SK-N-SH treated with all-trans-retinoic acid at 6 μM for 48 hours (cell line): ENCODE measurements around the gene KRTAP10-1.

Source experiments
- ATAC-seq: fragments of 200-7000 bp; cut with Tn5 transposase; 3 replicates; pipeline ENCODE4 v1.9.1; 2020; ENCODE audit warnings: mild to moderate bottlenecking, moderate library complexity
- ARNTL ChIP-seq: fragments of 450-650 bp; formaldehyde crosslinking; IDR thresholded peaks from 2 replicates; pipeline ENCODE4 v1.5.0; 2020; ENCODE audit warnings: low read depth, mild to moderate bottlenecking, moderate library complexity, borderline replicate concordance
- BACH2 ChIP-seq: fragments of 250-450 bp; sonication (Bioruptor Pico); IDR thresholded peaks from 2 replicates; pipeline ENCODE4 v1.9.0; 2021; ENCODE audit warnings: mild to moderate bottlenecking, borderline replicate concordance
- CREB5 ChIP-seq: fragments of 250-450 bp; sonication (Bioruptor Pico); IDR thresholded peaks from 2 replicates; pipeline ENCODE4 v1.5.1; 2020; ENCODE audit warnings: low read depth, mild to moderate bottlenecking, moderate library complexity
- CSDC2 ChIP-seq: fragments of 250-450 bp; sonication (Bioruptor Pico); IDR thresholded peaks from 2 replicates; pipeline ENCODE4 v1.5.0; 2020; ENCODE audit warnings: mild to moderate bottlenecking, moderate library complexity
- ESRRG ChIP-seq: fragments of 250-450 bp; sonication (Bioruptor Pico); IDR thresholded peaks from 2 replicates; pipeline ENCODE4 v1.6.1; 2021; ENCODE audit warnings: mild to moderate bottlenecking
- GLIS3 ChIP-seq: fragments of 250-450 bp; sonication (Bioruptor Pico); IDR thresholded peaks from 2 replicates; pipeline ENCODE4 v1.5.0; 2020; ENCODE audit warnings: mild to moderate bottlenecking, moderate library complexity
- ISL1 ChIP-seq: fragments of 250-450 bp; sonication (Bioruptor Pico); IDR thresholded peaks from 2 replicates; pipeline ENCODE4 v2.1.2; 2022; ENCODE audit warnings: mild to moderate bottlenecking, moderate library complexity
- OSR1 ChIP-seq: fragments of 250-450 bp; sonication (Bioruptor Pico); IDR thresholded peaks from 2 replicates; pipeline ENCODE4 v1.8.0; 2022; ENCODE audit warnings: moderate library complexity, mild to moderate bottlenecking, inconsistent platforms
- POU6F1 ChIP-seq: fragments of 250-450 bp; sonication (Bioruptor Pico); IDR thresholded peaks from 2 replicates; pipeline ENCODE4 v1.8.0; 2021; ENCODE audit warnings: low read depth, mild to moderate bottlenecking, moderate library complexity, borderline replicate concordance
- PPARA ChIP-seq: fragments of 250-450 bp; sonication (Bioruptor Pico); IDR thresholded peaks from 2 replicates; pipeline ENCODE4 v1.5.0; 2020; ENCODE audit warnings: mild to moderate bottlenecking, borderline replicate concordance
- RARB ChIP-seq: fragments of 250-450 bp; sonication (Bioruptor Pico); IDR thresholded peaks from 2 replicates; pipeline ENCODE4 v1.8.0; 2021; ENCODE audit warnings: mild to moderate bottlenecking, moderate library complexity
- SNAI2 ChIP-seq: fragments of 250-450 bp; sonication (Bioruptor Pico); IDR thresholded peaks from 2 replicates; pipeline ENCODE4 v1.5.0; 2020; ENCODE audit warnings: mild to moderate bottlenecking, moderate library complexity
- TCF4 ChIP-seq: fragments of 250-450 bp; sonication (Bioruptor Pico); IDR thresholded peaks from 2 replicates; pipeline ENCODE4 v1.8.0; 2021; ENCODE audit warnings: mild to moderate bottlenecking, moderate library complexity, borderline replicate concordance
- TOX ChIP-seq: fragments of 250-450 bp; sonication (Bioruptor Pico); IDR thresholded peaks from 2 replicates; pipeline ENCODE4 v1.8.0; 2021; ENCODE audit warnings: mild to moderate bottlenecking, moderate library complexity, borderline replicate concordance
- TSHZ2 ChIP-seq: fragments of 250-450 bp; sonication (Bioruptor Pico); IDR thresholded peaks from 2 replicates; pipeline ENCODE4 v1.5.0; 2020; ENCODE audit warnings: mild to moderate bottlenecking, moderate library complexity
- ZC3H10 ChIP-seq: fragments of 250-450 bp; sonication (Bioruptor Pico); IDR thresholded peaks from 2 replicates; pipeline ENCODE4 v1.5.1; 2021; ENCODE audit warnings: mild to moderate bottlenecking, moderate library complexity
- ZFP3 ChIP-seq: fragments of 250-450 bp; sonication (Bioruptor Pico); IDR thresholded peaks from 2 replicates; pipeline ENCODE4 v1.5.0; 2020; ENCODE audit warnings: mild to moderate bottlenecking, moderate library complexity
- ZFP30 ChIP-seq: fragments of 450-650 bp; formaldehyde crosslinking; IDR thresholded peaks from 2 replicates; pipeline ENCODE4 v1.5.0; 2022; ENCODE audit warnings: mild to moderate bottlenecking, moderate library complexity
- ZNF70 ChIP-seq: fragments of 450-650 bp; formaldehyde crosslinking; IDR thresholded peaks from 2 replicates; pipeline ENCODE4 v1.5.0; 2020; ENCODE audit warnings: mild to moderate bottlenecking, moderate library complexity
- ZNF8 ChIP-seq: fragments of 450-650 bp; formaldehyde crosslinking; IDR thresholded peaks from 2 replicates; pipeline ENCODE4 v1.5.0; 2020; ENCODE audit warnings: mild to moderate bottlenecking, moderate library complexity
- TF ChIP-seq, protein P1 (sequence below): fragments of 250-450 bp; sonication (Bioruptor Pico); IDR thresholded peaks from 2 replicates; pipeline ENCODE4 v1.8.0; 2020; ENCODE audit warnings: mild to moderate bottlenecking, moderate library complexity, borderline replicate concordance
- TF ChIP-seq, protein P2 (sequence below): fragments of 250-450 bp; sonication (Bioruptor Pico); IDR thresholded peaks from 2 replicates; pipeline ENCODE4 v1.5.1; 2021; ENCODE audit warnings: mild to moderate bottlenecking, moderate library complexity

KRTAP10-1 gene

GRCh38 chr21:44521301-44521927, 18.6 kb downstream of the KRTAP10-1 start:
- TF ChIP-seq ZNF8 (CRISPR knock-in tag), result no peak
- no peak for TF ChIP-seq ESRRG (CRISPR knock-in tag)
- no peak for TF ChIP-seq OSR1 (CRISPR knock-in tag)
- TF ChIP-seq, protein P1, sequence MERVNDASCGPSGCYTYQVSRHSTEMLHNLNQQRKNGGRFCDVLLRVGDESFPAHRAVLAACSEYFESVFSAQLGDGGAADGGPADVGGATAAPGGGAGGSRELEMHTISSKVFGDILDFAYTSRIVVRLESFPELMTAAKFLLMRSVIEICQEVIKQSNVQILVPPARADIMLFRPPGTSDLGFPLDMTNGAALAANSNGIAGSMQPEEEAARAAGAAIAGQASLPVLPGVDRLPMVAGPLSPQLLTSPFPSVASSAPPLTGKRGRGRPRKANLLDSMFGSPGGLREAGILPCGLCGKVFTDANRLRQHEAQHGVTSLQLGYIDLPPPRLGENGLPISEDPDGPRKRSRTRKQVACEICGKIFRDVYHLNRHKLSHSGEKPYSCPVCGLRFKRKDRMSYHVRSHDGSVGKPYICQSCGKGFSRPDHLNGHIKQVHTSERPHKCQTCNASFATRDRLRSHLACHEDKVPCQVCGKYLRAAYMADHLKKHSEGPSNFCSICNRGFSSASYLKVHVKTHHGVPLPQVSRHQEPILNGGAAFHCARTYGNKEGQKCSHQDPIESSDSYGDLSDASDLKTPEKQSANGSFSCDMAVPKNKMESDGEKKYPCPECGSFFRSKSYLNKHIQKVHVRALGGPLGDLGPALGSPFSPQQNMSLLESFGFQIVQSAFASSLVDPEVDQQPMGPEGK (CRISPR knock-in tag), result no peak
- no peak for TF ChIP-seq TCF4 (CRISPR knock-in tag)
- no peak for TF ChIP-seq ZNF70 (CRISPR knock-in tag)
- TF ChIP-seq ISL1 (CRISPR knock-in tag), result no peak
- TF ChIP-seq POU6F1 (CRISPR knock-in tag), result no peak
- no peak for TF ChIP-seq BACH2
- TF ChIP-seq PPARA, result no peak
- no peak for TF ChIP-seq CREB5 (CRISPR knock-in tag)
- no peak for TF ChIP-seq TSHZ2
- TF ChIP-seq, protein P2, sequence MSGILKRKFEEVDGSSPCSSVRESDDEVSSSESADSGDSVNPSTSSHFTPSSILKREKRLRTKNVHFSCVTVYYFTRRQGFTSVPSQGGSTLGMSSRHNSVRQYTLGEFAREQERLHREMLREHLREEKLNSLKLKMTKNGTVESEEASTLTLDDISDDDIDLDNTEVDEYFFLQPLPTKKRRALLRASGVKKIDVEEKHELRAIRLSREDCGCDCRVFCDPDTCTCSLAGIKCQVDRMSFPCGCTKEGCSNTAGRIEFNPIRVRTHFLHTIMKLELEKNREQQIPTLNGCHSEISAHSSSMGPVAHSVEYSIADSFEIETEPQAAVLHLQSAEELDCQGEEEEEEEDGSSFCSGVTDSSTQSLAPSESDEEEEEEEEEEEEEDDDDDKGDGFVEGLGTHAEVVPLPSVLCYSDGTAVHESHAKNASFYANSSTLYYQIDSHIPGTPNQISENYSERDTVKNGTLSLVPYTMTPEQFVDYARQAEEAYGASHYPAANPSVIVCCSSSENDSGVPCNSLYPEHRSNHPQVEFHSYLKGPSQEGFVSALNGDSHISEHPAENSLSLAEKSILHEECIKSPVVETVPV (CRISPR knock-in tag), result no peak
- TF ChIP-seq RARB (CRISPR knock-in tag), result no peak
- no peak for TF ChIP-seq TOX (CRISPR knock-in tag)
- no peak for TF ChIP-seq ARNTL (CRISPR knock-in tag)
- TF ChIP-seq SNAI2 (CRISPR knock-in tag), result no peak
- TF ChIP-seq ZFP30 (CRISPR knock-in tag), result no peak
- TF ChIP-seq, all 23 proteins: peak for 0
- ATAC-seq, result no peak

DNA sequence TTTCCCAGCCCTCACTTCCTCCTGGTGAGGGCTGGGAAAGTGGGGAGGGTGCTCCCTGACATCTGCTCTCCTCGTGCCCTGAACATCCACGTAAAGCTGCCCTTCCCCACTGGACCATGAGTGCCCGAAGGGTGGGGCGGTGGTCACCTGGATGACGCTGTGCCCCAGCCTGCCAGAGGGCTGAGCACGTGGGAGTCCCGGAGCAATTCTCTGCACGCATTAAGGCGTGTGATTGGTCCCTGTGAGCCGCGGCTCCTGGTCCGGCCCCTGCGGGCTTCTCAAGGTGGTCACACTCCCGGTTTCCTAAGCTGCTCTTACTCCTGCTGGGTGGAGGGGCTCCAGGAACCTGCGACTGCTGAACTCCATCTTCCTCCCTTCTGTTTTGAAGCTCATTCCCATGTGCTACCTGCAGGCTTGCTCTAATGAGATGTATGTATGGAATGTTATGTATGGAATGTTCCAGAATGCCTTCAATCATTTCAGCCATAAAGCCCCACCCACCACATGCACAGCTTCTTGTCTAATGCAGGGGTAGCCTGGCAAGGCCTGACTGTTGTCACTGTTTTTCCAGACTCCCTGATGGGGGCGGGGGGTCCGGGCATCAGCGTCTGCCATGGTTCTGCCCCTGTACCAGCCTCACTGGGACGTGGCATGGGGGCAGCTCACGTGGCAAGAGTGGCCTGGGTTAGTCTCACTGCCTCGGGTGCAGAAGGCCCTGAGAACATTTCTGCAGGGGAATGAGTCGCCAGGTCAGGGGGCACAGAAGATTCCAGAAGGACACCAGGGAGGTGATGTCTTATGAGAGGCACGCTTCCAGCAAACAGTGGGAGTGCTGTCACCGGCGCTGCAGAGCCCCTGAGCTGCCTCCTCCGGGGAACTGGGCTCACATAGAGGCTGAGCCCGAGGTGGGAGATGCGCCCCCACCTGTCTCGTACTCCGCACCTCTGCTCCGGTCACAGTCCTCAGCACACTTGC, 19.4 kb downstream of the KRTAP10-1 start:
- ATAC-seq, result no peak
- TF ChIP-seq ARNTL (CRISPR knock-in tag) (no peak), ZNF70 (CRISPR knock-in tag) (no peak), BACH2 (no peak), OSR1 (CRISPR knock-in tag) (no peak), TCF4 (CRISPR knock-in tag) (no peak), TOX (CRISPR knock-in tag) (no peak), ZFP30 (CRISPR knock-in tag) (no peak), GLIS3 (CRISPR knock-in tag) (no peak), ESRRG (CRISPR knock-in tag) (no peak), ZC3H10 (CRISPR knock-in tag) (no peak), TSHZ2 (no peak), CSDC2 (no peak), CREB5 (CRISPR knock-in tag) (no peak), ZFP3 (CRISPR knock-in tag) (no peak), SNAI2 (CRISPR knock-in tag) (no peak)
